H9 (cell line): ENCODE measurements around the gene RGP1. TPM values are rescaled to one million over a fixed set of nuclear protein-coding genes. Genes with fewer than 3 reads are reported as not detected.

Experiments
- DNase-seq: peaks from one replicate; pipeline ENCODE4 v3.0.0-alpha.2; 2017
- H2AFZ ChIP-seq: one replicate; pipeline ENCODE4 v1.6.1; 2013; ENCODE audit warnings: mild to moderate bottlenecking, low read length, control low read depth, moderate library complexity
- H2AK5ac ChIP-seq: 2 replicates; pipeline ENCODE4 v1.6.1; 2013; ENCODE audit warnings: low read length, control low read depth, mixed read lengths; ENCODE audit not compliant: insufficient read length
- H2BK120ac ChIP-seq: one replicate; pipeline ENCODE4 v1.6.1; 2013; ENCODE audit warnings: low read depth, mild to moderate bottlenecking, low read length, control low read depth, inconsistent platforms; ENCODE audit not compliant: poor library complexity, severe bottlenecking
- H2BK12ac ChIP-seq: 2 replicates; pipeline ENCODE4 v1.6.1; 2013; ENCODE audit warnings: low read length, control low read depth, mixed read lengths, low read depth; ENCODE audit not compliant: insufficient read length
- H2BK15ac ChIP-seq: 2 replicates; pipeline ENCODE4 v1.6.1; 2013; ENCODE audit warnings: low read depth, low read length, control low read depth
- H2BK20ac ChIP-seq: one replicate; pipeline ENCODE4 v1.6.1; 2013; ENCODE audit warnings: low read depth, mild to moderate bottlenecking, low read length, control low read depth, inconsistent platforms; ENCODE audit not compliant: poor library complexity, severe bottlenecking
- H2BK5ac ChIP-seq: 2 replicates; pipeline ENCODE4 v1.6.1; 2013; ENCODE audit warnings: low read length, control low read depth, mixed read lengths; ENCODE audit not compliant: insufficient read length
- H3K14ac ChIP-seq: 2 replicates; pipeline ENCODE4 v1.6.1; 2013; ENCODE audit warnings: low read length, control low read depth; ENCODE audit not compliant: insufficient read depth
- H3K18ac ChIP-seq: 2 replicates; pipeline ENCODE4 v1.6.1; 2013; ENCODE audit warnings: low read depth, mild to moderate bottlenecking, mixed read lengths, low read length, control low read depth; ENCODE audit not compliant: insufficient read length
- H3K23ac ChIP-seq: 2 replicates; pipeline ENCODE4 v1.6.1; 2013; ENCODE audit warnings: low read length, control low read depth, mixed read lengths, low read depth; ENCODE audit not compliant: insufficient read length
- H3K23me2 ChIP-seq: 2 replicates; pipeline ENCODE4 v1.6.1; 2013; ENCODE audit warnings: low read depth, mild to moderate bottlenecking, mixed read lengths, low read length, control low read depth; ENCODE audit not compliant: insufficient read length, poor library complexity, severe bottlenecking
- H3K27ac ChIP-seq: 2 replicates; pipeline ENCODE4 v1.5.1; 2013; ENCODE audit warnings: low read length, control low read depth, mixed read lengths, low read depth; ENCODE audit not compliant: insufficient read length
- H3K27me3 ChIP-seq: 2 replicates; pipeline ENCODE4 v1.6.1; 2013; ENCODE audit warnings: low read length, control low read depth, inconsistent platforms; ENCODE audit not compliant: insufficient read depth
- H3K4ac ChIP-seq: 2 replicates; pipeline ENCODE4 v1.6.1; 2013; ENCODE audit warnings: low read depth, mild to moderate bottlenecking, control low read depth, inconsistent platforms, low read length, moderate library complexity
- H3K4me1 ChIP-seq: 2 replicates; pipeline ENCODE4 v1.6.1; 2013; ENCODE audit warnings: low read length, control low read depth, inconsistent platforms; ENCODE audit not compliant: insufficient read depth
- H3K4me2 ChIP-seq: 2 replicates; pipeline ENCODE4 v1.6.1; 2013; ENCODE audit warnings: low read length, control low read depth, mixed read lengths; ENCODE audit not compliant: insufficient read length, insufficient read depth
- H3K56ac ChIP-seq: 2 replicates; pipeline ENCODE4 v1.6.1; 2013; ENCODE audit warnings: low read depth, mild to moderate bottlenecking, mixed read lengths, low read length, control low read depth; ENCODE audit not compliant: insufficient read length
- H3K79me1 ChIP-seq: 2 replicates; pipeline ENCODE4 v1.6.1; 2013; ENCODE audit warnings: low read depth, mild to moderate bottlenecking, moderate library complexity, low read length, control low read depth, inconsistent platforms; ENCODE audit not compliant: insufficient read depth, poor library complexity, severe bottlenecking
- H3K79me2 ChIP-seq: 2 replicates; pipeline ENCODE4 v1.6.1; 2013; ENCODE audit warnings: low read length, control low read depth, inconsistent platforms; ENCODE audit not compliant: insufficient read depth
- H3K9ac ChIP-seq: 2 replicates; pipeline ENCODE4 v1.6.1; 2013; ENCODE audit warnings: low read length, control low read depth, mixed read lengths; ENCODE audit not compliant: insufficient read length; ENCODE audit errors: extremely low read depth
- H3K9me3 ChIP-seq: one replicate; pipeline ENCODE4 v1.6.1; 2013; ENCODE audit warnings: low read depth, low read length, inconsistent platforms; ENCODE audit not compliant: control insufficient read depth
- H3T11ph ChIP-seq: one replicate; pipeline ENCODE4 v1.6.1; 2013; ENCODE audit warnings: mild to moderate bottlenecking, low read length, control low read depth, inconsistent platforms
- H4K20me1 ChIP-seq: one replicate; pipeline ENCODE4 v1.6.1; 2013; ENCODE audit not compliant: control insufficient read depth, insufficient read length, insufficient read depth
- H4K5ac ChIP-seq: 2 replicates; pipeline ENCODE4 v1.6.1; 2013; ENCODE audit warnings: low read depth, mild to moderate bottlenecking, mixed read lengths, low read length, control low read depth; ENCODE audit not compliant: insufficient read length
- H4K8ac ChIP-seq: replicated peaks from 2 replicates; pipeline ENCODE4 v1.6.1; 2013; ENCODE audit warnings: low read length, control low read depth, mixed read lengths, low read depth; ENCODE audit not compliant: insufficient read length
- H4K91ac ChIP-seq: 2 replicates; pipeline ENCODE4 v1.6.1; 2013; ENCODE audit warnings: low read depth, mild to moderate bottlenecking, moderate library complexity, mixed read lengths, low read length, control low read depth; ENCODE audit not compliant: insufficient read length
- H3K27ac Mint-ChIP-seq, 3 experiments: 2 replicates in 2 of 3; 3 replicates in 1 of 3; pipeline ENCODE4 v1.8.0; 2020 to 2021; ENCODE audit warnings: mixed read lengths in 3 of 3, mild to moderate bottlenecking in 1 of 3, moderate library complexity in 1 of 3
- H3K27me3 Mint-ChIP-seq: 2 replicates; pipeline ENCODE4 v1.8.0; 2021; ENCODE audit warnings: low read depth, mild to moderate bottlenecking, moderate library complexity, mixed read lengths
- H3K36me3 Mint-ChIP-seq, 3 experiments: 2 replicates in 2 of 3; 3 replicates in 1 of 3; pipeline ENCODE4 v1.8.0; 2020 to 2021; ENCODE audit warnings: low read depth in 3 of 3, mixed read lengths in 3 of 3; ENCODE audit not compliant: insufficient read depth in 1 of 3
- H3K4me1 Mint-ChIP-seq, 2 experiments: 2 replicates each; pipeline ENCODE4 v1.8.0; 2020; ENCODE audit warnings: mixed read lengths in 2 of 2
- H3K4me3 Mint-ChIP-seq, 2 experiments: 2 replicates in 1 of 2; 3 replicates in 1 of 2; pipeline ENCODE4 v1.8.0; 2020 to 2021; ENCODE audit warnings: mild to moderate bottlenecking in 2 of 2, mixed read lengths in 2 of 2, moderate library complexity in 1 of 2
- H3K9me3 Mint-ChIP-seq, 2 experiments: 2 replicates in 1 of 2; 3 replicates in 1 of 2; pipeline ENCODE4 v1.8.0; 2020; ENCODE audit warnings: mild to moderate bottlenecking in 2 of 2, mixed read lengths in 2 of 2, moderate library complexity in 1 of 2
- WGBS: extraction: QIAGEN DNeasy Blood & Tissue Kit; methylation state at CpG from one replicate; pipeline ENCODE4 v1.1.7; 2013; ENCODE audit warnings: missing lambda C conversion rate, low lambda C conversion rate, mixed read lengths; ENCODE audit not compliant: insufficient read length; ENCODE audit errors: extremely low coverage; 5-methylcytosine and 5-hydroxymethylcytosine counted together
- total RNA-seq: library from RNA; stranded (reverse); gene quantifications from 2 replicates; pipeline ENCODE4 v1.2.1, GENCODE V29; 2021
- TF ChIP-seq, protein P1 (sequence below): fragments of 200-600 bp; sonication (generic); conservative IDR thresholded peaks from 3 replicates; pipeline ENCODE4 v1.8.0; 2021; ENCODE audit warnings: antibody characterized with exemption, mild to moderate bottlenecking

Gene RGP1
- total RNA-seq, 1 experiment from 2014 or later = 25.7 TPM

- Histone ChIP-seq H4K5ac (no peak overlapping the region), H3K79me1 (no peaks in the 10 kb centered on the region), H3K9ac (no peak overlapping the region), H2BK120ac (no peak overlapping the region), H3K56ac (no peak overlapping the region), H3K23ac (no peak overlapping the region), H3K18ac (no peak overlapping the region), H4K91ac (no peak overlapping the region), H2BK20ac (no peak overlapping the region), H3K4me1 (peaks cover 4% of the 10 kb centered on the region; the same call in 1 of the 2 replicates), H2AK5ac (no peak overlapping the region), H3K4ac (no peak overlapping the region), H2BK12ac (no peak overlapping the region), H3K9me3 (no peaks in the 10 kb centered on the region), H3K4me2 (no peak overlapping the region), H2BK5ac (no peak overlapping the region), H3K27me3 (no peaks in the 10 kb centered on the region), H3K14ac (no peak overlapping the region), H2BK15ac (no peak overlapping the region), H2AFZ (no peak overlapping the region), H3K79me2 (no peaks in the 10 kb centered on the region), H3K23me2 (no peaks in the 10 kb centered on the region), H3T11ph (no peak overlapping the region), H4K8ac (no peak overlapping the region), H4K20me1 (no peaks in the 10 kb centered on the region), H3K27ac (no peak overlapping the region)
- H3K36me3 Mint-ChIP-seq = no peaks in the 10 kb centered on the region
- no peak for DNase-seq
- no peaks in the 10 kb centered on the region for H3K27me3 Mint-ChIP-seq
- peaks cover 14 to 17% of the 10 kb centered on the region in 2 experiments for H3K4me1 Mint-ChIP-seq
- H3K27ac Mint-ChIP-seq = no peak overlapping the region
- TF ChIP-seq, protein P1, sequence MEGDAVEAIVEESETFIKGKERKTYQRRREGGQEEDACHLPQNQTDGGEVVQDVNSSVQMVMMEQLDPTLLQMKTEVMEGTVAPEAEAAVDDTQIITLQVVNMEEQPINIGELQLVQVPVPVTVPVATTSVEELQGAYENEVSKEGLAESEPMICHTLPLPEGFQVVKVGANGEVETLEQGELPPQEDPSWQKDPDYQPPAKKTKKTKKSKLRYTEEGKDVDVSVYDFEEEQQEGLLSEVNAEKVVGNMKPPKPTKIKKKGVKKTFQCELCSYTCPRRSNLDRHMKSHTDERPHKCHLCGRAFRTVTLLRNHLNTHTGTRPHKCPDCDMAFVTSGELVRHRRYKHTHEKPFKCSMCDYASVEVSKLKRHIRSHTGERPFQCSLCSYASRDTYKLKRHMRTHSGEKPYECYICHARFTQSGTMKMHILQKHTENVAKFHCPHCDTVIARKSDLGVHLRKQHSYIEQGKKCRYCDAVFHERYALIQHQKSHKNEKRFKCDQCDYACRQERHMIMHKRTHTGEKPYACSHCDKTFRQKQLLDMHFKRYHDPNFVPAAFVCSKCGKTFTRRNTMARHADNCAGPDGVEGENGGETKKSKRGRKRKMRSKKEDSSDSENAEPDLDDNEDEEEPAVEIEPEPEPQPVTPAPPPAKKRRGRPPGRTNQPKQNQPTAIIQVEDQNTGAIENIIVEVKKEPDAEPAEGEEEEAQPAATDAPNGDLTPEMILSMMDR = no peak
- no peaks in the 10 kb centered on the region for H3K9me3 Mint-ChIP-seq
- no CpG with 5 or more reads among the region's 4 CpGs for WGBS
- H3K4me3 Mint-ChIP-seq = no peak overlapping the region
Measured at GRCh38 chr9:35771075-35771433, 22.0 kb downstream of the RGP1 start.
